Loucy (cell line): ENCODE results near the gene CLIC6.

Experiments used
- H2AFZ ChIP-seq: fragments of 200-600 bp; sonication (generic); 2 replicates; pipeline ENCODE4 v1.6.0; 2016; ENCODE audit warnings: antibody characterized with exemption, mild to moderate bottlenecking, low read length, moderate library complexity
- H3F3A ChIP-seq: fragments of 200-600 bp; 2 replicates; pipeline ENCODE4 v1.6.0; 2016; ENCODE audit warnings: antibody characterized with exemption, low read depth, mild to moderate bottlenecking
- H3K27me3 ChIP-seq: fragments of 200-600 bp; sonication (generic); 2 replicates; pipeline ENCODE4 v1.6.1; 2014; ENCODE audit warnings: low read length, mild to moderate bottlenecking; ENCODE audit not compliant: insufficient read depth, poor library complexity, severe bottlenecking
- H3K36me3 ChIP-seq: fragments of 200-600 bp; sonication (generic); 2 replicates; pipeline ENCODE4 v1.6.1; 2016; ENCODE audit warnings: low read length; ENCODE audit not compliant: insufficient read depth
- H3K4me1 ChIP-seq: fragments of 200-600 bp; sonication (generic); 2 replicates; pipeline ENCODE4 v1.5.1; 2014; ENCODE audit warnings: low read length, mild to moderate bottlenecking; ENCODE audit not compliant: insufficient read depth, poor library complexity, severe bottlenecking
- H3K4me2 ChIP-seq: fragments of 200-600 bp; sonication (generic); 2 replicates; pipeline ENCODE4 v1.6.0; 2014; ENCODE audit warnings: antibody characterized with exemption, low read length, low read depth, mild to moderate bottlenecking; ENCODE audit not compliant: poor library complexity, severe bottlenecking
- H3K4me3 ChIP-seq: fragments of 200-600 bp; sonication (generic); 2 replicates; pipeline ENCODE4 v1.5.1; 2014; ENCODE audit warnings: low read length, mild to moderate bottlenecking, mixed read lengths; ENCODE audit not compliant: poor library complexity, severe bottlenecking
- H3K79me2 ChIP-seq: fragments of 200-600 bp; sonication (generic); 2 replicates; pipeline ENCODE4 v1.6.1; 2014; ENCODE audit warnings: low read length; ENCODE audit not compliant: insufficient read depth
- H3K9ac ChIP-seq: fragments of 200-600 bp; sonication (generic); 2 replicates; pipeline ENCODE4 v1.6.0; 2014; ENCODE audit warnings: mild to moderate bottlenecking, low read depth, low read length, moderate library complexity; ENCODE audit not compliant: poor library complexity, severe bottlenecking
- H3K9me2 ChIP-seq: fragments of 200-600 bp; sonication (generic); replicated peaks from 2 replicates; pipeline ENCODE4 v1.6.1; 2016; ENCODE audit warnings: low read depth, low read length, mixed read lengths
- H3K9me3 ChIP-seq: fragments of 200-600 bp; sonication (generic); 2 replicates; pipeline ENCODE4 v1.6.1; 2014; ENCODE audit warnings: mild to moderate bottlenecking, antibody characterized with exemption, low read length, low read depth; ENCODE audit not compliant: insufficient read depth
- H4K20me1 ChIP-seq: fragments of 200-600 bp; sonication (generic); 2 replicates; pipeline ENCODE4 v1.6.0; 2014; ENCODE audit warnings: antibody characterized with exemption, low read length, mild to moderate bottlenecking; ENCODE audit not compliant: insufficient read depth, poor library complexity, severe bottlenecking
- EZH2phosphoT487 ChIP-seq: fragments of 200-600 bp; IDR thresholded peaks from 2 replicates; pipeline ENCODE4 v1.6.1; 2018; ENCODE audit warnings: antibody characterized with exemption, mild to moderate bottlenecking, moderate library complexity, borderline replicate concordance
- TF ChIP-seq, protein P1 (sequence below): fragments of 200-600 bp; sonication (generic); conservative IDR thresholded peaks from 2 replicates; pipeline ENCODE4 v1.5.1; 2014; ENCODE audit warnings: mild to moderate bottlenecking, antibody characterized with exemption, low read length

CLIC6 gene

DNA sequence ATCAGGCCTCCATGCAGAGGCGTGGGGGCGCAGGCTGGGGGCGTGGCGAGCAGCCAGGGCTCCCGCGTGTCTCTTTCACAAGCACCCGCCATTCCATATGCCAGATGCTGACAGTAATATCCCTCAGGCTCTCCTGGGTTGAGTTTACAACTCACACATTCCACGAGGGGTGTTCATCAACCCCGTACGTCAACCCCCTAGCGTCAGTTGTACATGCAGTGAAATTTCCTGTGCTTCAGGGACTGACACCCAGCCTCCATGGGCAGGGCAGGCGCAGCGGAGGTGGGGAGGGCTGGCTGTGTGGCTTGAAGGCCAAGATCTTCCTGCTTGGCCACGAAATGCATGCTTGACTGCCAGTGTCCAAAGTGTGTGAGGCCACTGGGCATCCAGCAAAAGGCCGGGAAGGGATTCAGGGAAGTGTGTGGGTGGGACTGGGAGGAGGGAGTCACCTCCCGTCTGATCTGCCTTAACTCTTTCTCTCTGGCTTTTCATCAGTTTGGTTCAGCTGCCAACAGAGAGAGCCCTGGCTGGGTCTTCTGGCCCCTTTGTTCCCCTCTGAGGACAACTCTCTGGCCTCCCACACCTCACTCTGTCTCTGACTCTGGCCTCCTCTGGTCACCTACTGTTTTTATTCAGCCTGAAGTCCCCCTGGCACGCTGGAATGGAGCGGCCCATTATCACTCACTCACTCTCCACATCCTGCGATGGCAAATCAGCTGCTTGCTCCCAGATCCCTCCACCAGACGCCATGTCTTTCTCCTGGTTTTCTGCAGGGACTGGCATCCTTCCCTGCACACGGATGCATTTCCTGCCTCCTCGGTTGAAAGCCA is 33.8 kb downstream of the CLIC6 start:
- Histone ChIP-seq H3K79me2 (no peaks in the 10 kb centered on the region), H3K9me2 (no peaks in the 10 kb centered on the region), H3F3A (peaks cover 3% of the 10 kb centered on the region), H3K27me3 (no peaks in the 10 kb centered on the region), H3K9ac (no peak overlapping the region), H3K4me3 (no peak overlapping the region), H4K20me1 (no peaks in the 10 kb centered on the region), H3K36me3 (no peaks in the 10 kb centered on the region), H3K9me3 (no peaks in the 10 kb centered on the region), H3K4me1 (peaks cover 13% of the 10 kb centered on the region), H2AFZ (no peak overlapping the region), H3K4me2 (no peak overlapping the region)
- TF ChIP-seq, protein P1, sequence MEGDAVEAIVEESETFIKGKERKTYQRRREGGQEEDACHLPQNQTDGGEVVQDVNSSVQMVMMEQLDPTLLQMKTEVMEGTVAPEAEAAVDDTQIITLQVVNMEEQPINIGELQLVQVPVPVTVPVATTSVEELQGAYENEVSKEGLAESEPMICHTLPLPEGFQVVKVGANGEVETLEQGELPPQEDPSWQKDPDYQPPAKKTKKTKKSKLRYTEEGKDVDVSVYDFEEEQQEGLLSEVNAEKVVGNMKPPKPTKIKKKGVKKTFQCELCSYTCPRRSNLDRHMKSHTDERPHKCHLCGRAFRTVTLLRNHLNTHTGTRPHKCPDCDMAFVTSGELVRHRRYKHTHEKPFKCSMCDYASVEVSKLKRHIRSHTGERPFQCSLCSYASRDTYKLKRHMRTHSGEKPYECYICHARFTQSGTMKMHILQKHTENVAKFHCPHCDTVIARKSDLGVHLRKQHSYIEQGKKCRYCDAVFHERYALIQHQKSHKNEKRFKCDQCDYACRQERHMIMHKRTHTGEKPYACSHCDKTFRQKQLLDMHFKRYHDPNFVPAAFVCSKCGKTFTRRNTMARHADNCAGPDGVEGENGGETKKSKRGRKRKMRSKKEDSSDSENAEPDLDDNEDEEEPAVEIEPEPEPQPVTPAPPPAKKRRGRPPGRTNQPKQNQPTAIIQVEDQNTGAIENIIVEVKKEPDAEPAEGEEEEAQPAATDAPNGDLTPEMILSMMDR: no peak
- no peak for TF ChIP-seq EZH2phosphoT487

DNA sequence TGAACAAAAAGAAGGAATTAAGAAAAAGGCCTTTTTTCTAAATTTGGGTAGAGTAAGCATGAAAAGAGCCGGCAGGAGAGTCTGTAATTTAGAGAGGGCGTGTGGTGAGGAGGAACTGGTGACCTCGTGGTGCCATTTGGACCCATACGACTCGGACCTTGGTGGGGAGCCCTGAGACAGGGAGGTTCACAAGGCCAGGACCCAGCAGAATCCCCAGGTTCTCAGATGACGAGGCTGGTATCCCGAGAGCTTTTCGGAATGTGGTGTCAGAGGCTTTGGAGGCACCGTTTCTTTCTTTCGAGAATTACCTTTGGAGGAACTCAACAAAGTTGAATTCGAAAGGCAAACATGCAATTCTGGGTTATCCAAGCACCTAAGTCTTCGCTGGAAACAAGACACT is 34.8 kb downstream of the CLIC6 start:
- Histone ChIP-seq H3F3A (peaks cover 9% of the 10 kb centered on the region), H3K9me2 (no peaks in the 10 kb centered on the region), H3K4me2 (no peak overlapping the region), H3K79me2 (no peaks in the 10 kb centered on the region), H3K36me3 (no peaks in the 10 kb centered on the region), H3K4me1 (peaks cover 23% of the 10 kb centered on the region), H3K27me3 (no peaks in the 10 kb centered on the region), H2AFZ (no peak overlapping the region), H3K9me3 (no peaks in the 10 kb centered on the region), H3K9ac (no peak overlapping the region), H4K20me1 (no peaks in the 10 kb centered on the region), H3K4me3 (no peak overlapping the region)
- TF ChIP-seq, protein P1: no peak
- no peak for TF ChIP-seq EZH2phosphoT487

DNA sequence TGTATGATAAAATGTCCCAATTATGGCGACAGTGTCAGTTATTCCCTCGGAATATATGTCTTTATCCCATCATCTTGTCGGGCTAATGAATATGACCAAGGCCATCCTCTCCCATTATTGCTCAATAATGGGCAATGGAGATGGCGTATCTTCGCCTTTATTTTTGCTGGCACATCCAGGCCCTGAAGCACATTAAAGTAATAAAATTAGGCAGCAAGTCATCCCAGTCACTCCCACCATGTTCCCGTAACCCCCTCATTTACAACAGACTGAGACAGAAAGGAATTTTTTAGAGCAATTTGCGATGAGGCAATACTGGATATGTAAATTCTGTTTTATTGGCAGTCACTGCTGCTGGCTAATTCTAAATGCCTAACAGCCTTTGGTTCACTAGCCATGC is 35.3 kb downstream of the CLIC6 start:
- Histone ChIP-seq H4K20me1 (no peaks in the 10 kb centered on the region), H3K36me3 (no peaks in the 10 kb centered on the region), H3K9ac (no peak overlapping the region), H3K9me3 (no peaks in the 10 kb centered on the region), H3K4me2 (no peak overlapping the region), H3K4me1 (peaks cover 27% of the 10 kb centered on the region), H3K79me2 (no peaks in the 10 kb centered on the region), H3K27me3 (no peaks in the 10 kb centered on the region), H3F3A (peaks cover 12% of the 10 kb centered on the region), H3K4me3 (no peak overlapping the region), H2AFZ (no peak overlapping the region), H3K9me2 (no peaks in the 10 kb centered on the region)
- TF ChIP-seq, protein P1: no peak
- no peak for TF ChIP-seq EZH2phosphoT487
